K562 (cell line): ENCODE measurements around the gene ZNHIT1. TPM values are rescaled to one million over a fixed set of nuclear protein-coding genes. Genes with fewer than 3 reads are reported as not detected.
A peak's percentile ranks its signal among the peaks of the same experiment; 100 is the strongest.

Source experiments
- CLOCK ChIP-seq: fragments of 250-450 bp; sonication (Bioruptor Pico); IDR thresholded peaks from 2 replicates; pipeline ENCODE4 v1.4.0; 2020; ENCODE audit warnings: mild to moderate bottlenecking, moderate library complexity, borderline replicate concordance
- GTF3C2 ChIP-seq: IDR thresholded peaks from 3 replicates; pipeline ENCODE4 v1.6.1; 2011; ENCODE audit warnings: borderline replicate concordance, mild to moderate bottlenecking, moderate library complexity; ENCODE audit not compliant: insufficient read length; ENCODE audit errors: extremely low read depth
- MCM7 ChIP-seq, 2 experiments: fragments of 450-650 bp; IDR thresholded peaks; 2 replicates each; pipeline ENCODE4 v1.6.1; 2016 to 2018
- NR1H2 ChIP-seq: sonication (generic); formaldehyde crosslinking; IDR thresholded peaks from 2 replicates; pipeline ENCODE4 v1.4.0; 2020; ENCODE audit warnings: mild to moderate bottlenecking, missing genetic modification reagents
- NR4A1 ChIP-seq, 2 experiments: fragments of 250-450 bp in 1 of 2; fragments of 450-650 bp in 1 of 2; sonication (Bioruptor Pico) in 1 of 2; IDR thresholded peaks; 2 replicates each; pipeline versions ENCODE4 v1.4.0 to v1.6.1; 2016 to 2020; ENCODE audit warnings: mild to moderate bottlenecking in 2 of 2, missing compliant biosample characterization in 1 of 2, missing genetic modification characterization in 1 of 2, moderate library complexity in 1 of 2
- PML ChIP-seq: IDR thresholded peaks from 2 replicates; pipeline ENCODE4 v1.6.1; 2012; ENCODE audit warnings: low read length, inconsistent platforms
- RBM39 ChIP-seq: fragments of 200-400 bp; formaldehyde crosslinking; optimal IDR thresholded peaks from 2 replicates; pipeline ENCODE3; 2018; ENCODE audit warnings: low read depth, low read length
- SMARCB1 ChIP-seq: IDR thresholded peaks from 2 replicates; pipeline ENCODE4 v1.6.1; 2011; ENCODE audit warnings: improper control_type of control experiment, low read depth; ENCODE audit not compliant: insufficient read length
- SMARCE1 ChIP-seq: fragments of 450-650 bp; IDR thresholded peaks from 2 replicates; pipeline ENCODE4 v1.7.1; 2016; ENCODE audit warnings: mild to moderate bottlenecking
- SRSF3 ChIP-seq: fragments of 200-400 bp; formaldehyde crosslinking; IDR thresholded peaks from 2 replicates; pipeline ENCODE4 v1.6.1; 2016; ENCODE audit warnings: mild to moderate bottlenecking, low read length, moderate library complexity; ENCODE audit not compliant: insufficient read depth
- STAT5B ChIP-seq: fragments of 250-450 bp; sonication (Bioruptor Pico); IDR thresholded peaks from 2 replicates; pipeline ENCODE4 v1.8.0; 2021; ENCODE audit warnings: mild to moderate bottlenecking, inconsistent platforms
- TCF15 ChIP-seq: fragments of 250-450 bp; sonication (Bioruptor Pico); IDR thresholded peaks from 2 replicates; pipeline ENCODE4 v1.8.0; 2022; ENCODE audit warnings: moderate library complexity, mild to moderate bottlenecking, inconsistent platforms
- TRIM24 ChIP-seq, 2 experiments: fragments of 450-650 bp; IDR thresholded peaks; 2 replicates each; pipeline ENCODE4 v1.6.1; 2016
- WHSC1 ChIP-seq: IDR thresholded peaks from one replicate; pipeline ENCODE4 v1.6.1; 2012; ENCODE audit warnings: low read length, control low read depth, inconsistent platforms
- ZNF436 ChIP-seq: fragments of 250-450, 450-650 bp; sonication (Bioruptor Pico); formaldehyde crosslinking; IDR thresholded peaks from 2 replicates; pipeline ENCODE4 v1.7.0; 2020; ENCODE audit warnings: mild to moderate bottlenecking
- polyA plus RNA-seq, 8 experiments: library from polyadenylated mRNA; depleted of rRNA in 4 of 8; stranded (reverse) in 5 of 8; unstranded in 3 of 8; fragments of >200 nt; fragmentation: Nextera tagmentation in 2 of 8; fragmentation: Illumina TruSeq in 1 of 8; extraction: Ambion mirVana in 2 of 8; extraction: Trizol in 1 of 8; gene quantifications; 2 replicates each; pipeline versions ENCODE4 v1.2.1 to v1.2.3, GENCODE V29; 2011 to 2014; ENCODE audit warnings: inconsistent platforms in 1 of 8, missing spikeins in 1 of 8
- total RNA-seq, 7 experiments: library from RNA; depleted of rRNA in 6 of 7; stranded (reverse); fragments of >200 nt in 6 of 7; fragmentation: Illumina TruSeq in 2 of 7; extraction: Trizol in 2 of 7; gene quantifications; 2 replicates each; pipeline versions ENCODE4 v1.2.1 to v1.2.3, GENCODE V29; 2011 to 2021; ENCODE audit warnings: low replicate concordance in 1 of 7
- TF ChIP-seq, protein P1 (sequence below): sonication (generic); formaldehyde crosslinking; IDR thresholded peaks from 2 replicates; pipeline ENCODE4 v1.8.0; 2023; ENCODE audit warnings: mild to moderate bottlenecking, missing genetic modification reagents
- TF ChIP-seq, protein P2 (sequence below): fragments of 450-650 bp; IDR thresholded peaks from 2 replicates; pipeline ENCODE4 v1.6.1; 2018; ENCODE audit warnings: mild to moderate bottlenecking, low read depth; ENCODE audit not compliant: partially characterized antibody

The ZNHIT1 gene
- total and polyA plus RNA-seq, 9 of the 15 experiments (the other 6 are each of a cell fraction or from before 2014, with no cell fraction given): 6.4 to 162 (median 70.1) TPM

- TF ChIP-seq, protein P1, sequence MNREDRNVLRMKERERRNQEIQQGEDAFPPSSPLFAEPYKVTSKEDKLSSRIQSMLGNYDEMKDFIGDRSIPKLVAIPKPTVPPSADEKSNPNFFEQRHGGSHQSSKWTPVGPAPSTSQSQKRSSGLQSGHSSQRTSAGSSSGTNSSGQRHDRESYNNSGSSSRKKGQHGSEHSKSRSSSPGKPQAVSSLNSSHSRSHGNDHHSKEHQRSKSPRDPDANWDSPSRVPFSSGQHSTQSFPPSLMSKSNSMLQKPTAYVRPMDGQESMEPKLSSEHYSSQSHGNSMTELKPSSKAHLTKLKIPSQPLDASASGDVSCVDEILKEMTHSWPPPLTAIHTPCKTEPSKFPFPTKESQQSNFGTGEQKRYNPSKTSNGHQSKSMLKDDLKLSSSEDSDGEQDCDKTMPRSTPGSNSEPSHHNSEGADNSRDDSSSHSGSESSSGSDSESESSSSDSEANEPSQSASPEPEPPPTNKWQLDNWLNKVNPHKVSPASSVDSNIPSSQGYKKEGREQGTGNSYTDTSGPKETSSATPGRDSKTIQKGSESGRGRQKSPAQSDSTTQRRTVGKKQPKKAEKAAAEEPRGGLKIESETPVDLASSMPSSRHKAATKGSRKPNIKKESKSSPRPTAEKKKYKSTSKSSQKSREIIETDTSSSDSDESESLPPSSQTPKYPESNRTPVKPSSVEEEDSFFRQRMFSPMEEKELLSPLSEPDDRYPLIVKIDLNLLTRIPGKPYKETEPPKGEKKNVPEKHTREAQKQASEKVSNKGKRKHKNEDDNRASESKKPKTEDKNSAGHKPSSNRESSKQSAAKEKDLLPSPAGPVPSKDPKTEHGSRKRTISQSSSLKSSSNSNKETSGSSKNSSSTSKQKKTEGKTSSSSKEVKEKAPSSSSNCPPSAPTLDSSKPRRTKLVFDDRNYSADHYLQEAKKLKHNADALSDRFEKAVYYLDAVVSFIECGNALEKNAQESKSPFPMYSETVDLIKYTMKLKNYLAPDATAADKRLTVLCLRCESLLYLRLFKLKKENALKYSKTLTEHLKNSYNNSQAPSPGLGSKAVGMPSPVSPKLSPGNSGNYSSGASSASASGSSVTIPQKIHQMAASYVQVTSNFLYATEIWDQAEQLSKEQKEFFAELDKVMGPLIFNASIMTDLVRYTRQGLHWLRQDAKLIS (CRISPR knock-in tag): peak; percentile 4; the same call in 1 of the 2 replicates
- TF ChIP-seq STAT5B (no peak), SMARCE1 (no peak), ZNF436 (CRISPR knock-in tag) (no peak), NR1H2 (CRISPR knock-in tag) (no peak), RBM39 (no peak), PML (no peak), TRIM24 (IDR thresholded peaks at IDR 0.05) (no peak), TCF15 (CRISPR knock-in tag) (no peak), WHSC1 (no peak), SMARCB1 (no peak), NR4A1 (CRISPR knock-in tag; IDR thresholded peaks at IDR 0.05) (no peak), NR4A1 (tag; IDR thresholded peaks at IDR 0.05) (0 out of 2 replicates have a peak, but pooled peaks have one; percentile 36), SRSF3 (no peak), GTF3C2 (no peak), CLOCK (no peak), MCM7 (IDR thresholded peaks at IDR 0.05) (no peak)
- TF ChIP-seq, protein P2, sequence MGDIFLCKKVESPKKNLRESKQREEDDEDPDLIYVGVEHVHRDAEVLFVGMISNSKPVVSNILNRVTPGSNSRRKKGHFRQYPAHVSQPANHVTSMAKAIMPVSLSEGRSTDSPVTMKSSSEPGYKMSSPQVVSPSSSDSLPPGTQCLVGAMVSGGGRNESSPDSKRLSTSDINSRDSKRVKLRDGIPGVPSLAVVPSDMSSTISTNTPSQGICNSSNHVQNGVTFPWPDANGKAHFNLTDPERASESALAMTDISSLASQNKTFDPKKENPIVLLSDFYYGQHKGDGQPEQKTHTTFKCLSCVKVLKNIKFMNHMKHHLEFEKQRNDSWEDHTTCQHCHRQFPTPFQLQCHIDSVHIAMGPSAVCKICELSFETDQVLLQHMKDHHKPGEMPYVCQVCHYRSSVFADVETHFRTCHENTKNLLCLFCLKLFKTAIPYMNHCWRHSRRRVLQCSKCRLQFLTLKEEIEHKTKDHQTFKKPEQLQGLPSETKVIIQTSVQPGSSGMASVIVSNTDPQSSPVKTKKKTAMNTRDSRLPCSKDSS: no peak
Observed at GRCh38 chr7:101216860-101217387, 1.0 kb upstream of the ZNHIT1 start (continued).
